HL-60 (cell line): ENCODE data around the gene RAB39A.

ENCODE experiments used
- DNase-seq, 2 experiments: peaks; one replicate each; pipeline ENCODE4 v3.0.0-alpha.2; 2010 to 2020; ENCODE audit warnings: low read depth in 1 of 2, low spot score in 1 of 2
- H3K27ac ChIP-seq: fragments of 250-450 bp; sonication (Bioruptor Pico); replicated peaks from 2 replicates; pipeline ENCODE4 v1.5.1; 2020; ENCODE audit warnings: mild to moderate bottlenecking, moderate library complexity
- H3K27me3 ChIP-seq: fragments of 250-450 bp; sonication (Bioruptor Pico); 2 replicates; pipeline ENCODE4 v1.5.1; 2021; ENCODE audit warnings: mild to moderate bottlenecking, moderate library complexity; ENCODE audit not compliant: insufficient read depth, poor library complexity, severe bottlenecking
- H3K4me3 ChIP-seq: replicated peaks from 2 replicates; pipeline ENCODE4 v1.5.1; 2011; ENCODE audit warnings: mild to moderate bottlenecking, control low read depth, low read length; ENCODE audit not compliant: insufficient read depth
- CTCF ChIP-seq: IDR thresholded peaks from one replicate; pipeline ENCODE4 v1.5.1; 2011; ENCODE audit warnings: low read length, control low read depth, inconsistent platforms; ENCODE audit not compliant: insufficient read depth
- GABPA ChIP-seq: IDR thresholded peaks from 2 replicates; pipeline ENCODE4 v1.6.1; 2012; ENCODE audit warnings: low read depth
- POLR2AphosphoS5 ChIP-seq: IDR thresholded peaks from 2 replicates; pipeline ENCODE4 v1.6.1; 2012; ENCODE audit warnings: low read depth
- REST ChIP-seq: IDR thresholded peaks from 2 replicates; pipeline ENCODE4 v1.6.1; 2012; ENCODE audit warnings: low read depth; ENCODE audit not compliant: insufficient replicate concordance
- SPI1 ChIP-seq: IDR thresholded peaks from 2 replicates; pipeline ENCODE4 v1.6.1; 2012; ENCODE audit warnings: low read depth, mild to moderate bottlenecking, borderline replicate concordance

RAB39A gene

GRCh38 chr11:107998761-107999160 lies 70.5 kb downstream of the RAB39A start:
- DNase-seq = no peak
- Histone ChIP-seq H3K4me3 (no peak overlapping the region), H3K27ac (no peak overlapping the region), H3K27me3 (no peaks in the 10 kb centered on the region)
- TF ChIP-seq CTCF = no peak
- TF ChIP-seq GABPA = no peak
- no peak for TF ChIP-seq POLR2AphosphoS5
- no peak for TF ChIP-seq REST
- TF ChIP-seq SPI1 = no peak

GRCh38 chr11:107999759-108000455 lies 71.7 kb downstream of the RAB39A start:
- TF ChIP-seq POLR2AphosphoS5 (no peak), REST (no peak), CTCF (peak; percentile 48)
- H3K27ac ChIP-seq = no peak overlapping the region
- H3K27me3 ChIP-seq = no peaks in the 10 kb centered on the region
- H3K4me3 ChIP-seq = no peak overlapping the region
- peak in 1 of 2 experiments; percentile 41 for DNase-seq

- H3K27me3 ChIP-seq = no peaks in the 10 kb centered on the region
- TF ChIP-seq POLR2AphosphoS5 (no peak), REST (no peak), CTCF (no peak), SPI1 (no peak), GABPA (no peak)
- H3K4me3 ChIP-seq = no peak overlapping the region
- H3K27ac ChIP-seq = no peak overlapping the region
- DNase-seq = no peak
These were observed 74.2 kb downstream of the RAB39A start for GRCh38 chr11:108002476-108002875.
